H1 (cell line): Measurements from ENCODE around the gene CDIPT. TPM values are rescaled to one million over a fixed set of nuclear protein-coding genes. Genes with fewer than 3 reads are reported as not detected.

Source experiments
- CTCF ChIA-PET: fragments of 300-600 bp; sonication (Branson Sonifier 250); formaldehyde crosslinking; loops from one replicate; lab custom pipeline; 2021; ENCODE audit not compliant: partially characterized antibody; lab: Charles Lee
- POLR2A ChIA-PET: fragments of 300-600 bp; sonication (Branson Sonifier 250); formaldehyde crosslinking; loops from one replicate; lab custom pipeline; 2021; ENCODE audit warnings: inconsistent platforms; ENCODE audit not compliant: partially characterized antibody; lab: Charles Lee
- DNase-seq, 2 experiments: peaks; one replicate each; pipeline versions ENCODE4 v3.0.0 to v3.0.0-alpha.2; 2010 to 2022; ENCODE audit warnings: low spot score in 2 of 2, low read depth in 1 of 2, mixed read lengths in 1 of 2
- FAIRE-seq: peaks from 2 replicates; lab custom pipeline; 2011; peaks lifted over from hg19 to GRCh38; lab: Jason Lieb, UNC
- H2AFZ ChIP-seq: 2 replicates; pipeline ENCODE4 v1.8.1; 2012; ENCODE audit warnings: low read length, inconsistent platforms
- H2AK5ac ChIP-seq: 2 replicates; pipeline ENCODE4 v1.6.1; 2013; ENCODE audit warnings: low read depth, low read length
- H2BK120ac ChIP-seq: replicated peaks from 2 replicates; pipeline ENCODE3; 2013; ENCODE audit warnings: low read depth, low read length, inconsistent platforms
- H2BK12ac ChIP-seq: 2 replicates; pipeline ENCODE4 v1.6.1; 2013; ENCODE audit warnings: low read depth, low read length
- H2BK15ac ChIP-seq: 2 replicates; pipeline ENCODE4 v1.6.1; 2013; ENCODE audit warnings: low read length
- H2BK20ac ChIP-seq: 2 replicates; pipeline ENCODE4 v1.6.1; 2013; ENCODE audit warnings: low read length
- H2BK5ac ChIP-seq: 2 replicates; pipeline ENCODE4 v1.6.1; 2013; ENCODE audit warnings: low read depth, low read length
- H3K14ac ChIP-seq: 2 replicates; pipeline ENCODE4 v1.6.1; 2013; ENCODE audit warnings: inconsistent platforms; ENCODE audit not compliant: insufficient read length
- H3K18ac ChIP-seq: 2 replicates; pipeline ENCODE4 v1.6.1; 2013; ENCODE audit warnings: low read length; ENCODE audit errors: extremely low read depth
- H3K23ac ChIP-seq: 2 replicates; pipeline ENCODE4 v1.6.1; 2013; ENCODE audit warnings: inconsistent platforms; ENCODE audit not compliant: insufficient read length
- H3K23me2 ChIP-seq: 2 replicates; pipeline ENCODE4 v1.6.1; 2013; ENCODE audit warnings: low read depth, low read length
- H3K27ac ChIP-seq: 2 replicates; pipeline ENCODE4 v1.6.1; 2011; ENCODE audit warnings: low read depth, low read length, inconsistent platforms
- H3K27me3 ChIP-seq, 4 experiments: replicated peaks in 1 of 4; 1 replicate in 1 of 4; 2 replicates in 3 of 4; pipeline versions ENCODE4 v1.6.1 to v1.8.1; 2011 to 2013; ENCODE audit warnings: low read length in 3 of 4, mild to moderate bottlenecking in 3 of 4, inconsistent platforms in 2 of 4, mixed read lengths in 2 of 4, moderate library complexity in 1 of 4; ENCODE audit not compliant: control insufficient read depth in 3 of 4, insufficient read depth in 3 of 4; ENCODE audit errors: extremely low read depth in 1 of 4
- H3K36me3 ChIP-seq, 4 experiments: 2 replicates each; pipeline versions ENCODE4 v1.6.1 to v1.8.1; 2011 to 2013; ENCODE audit warnings: mild to moderate bottlenecking in 4 of 4, low read length in 3 of 4, moderate library complexity in 2 of 4, control low read depth in 1 of 4, inconsistent platforms in 1 of 4; ENCODE audit not compliant: insufficient read depth in 4 of 4, control insufficient read depth in 2 of 4
- H3K4ac ChIP-seq: replicated peaks from 2 replicates; pipeline ENCODE3; 2013; ENCODE audit warnings: low read length, low read depth, mixed read lengths, inconsistent platforms; ENCODE audit not compliant: insufficient read length
- H3K4me1 ChIP-seq, 4 experiments: replicated peaks in 1 of 4; 1 replicate in 1 of 4; 2 replicates in 3 of 4; pipeline versions ENCODE4 v1.6.1 to v1.8.1; 2011 to 2013; ENCODE audit warnings: low read length in 3 of 4, inconsistent platforms in 2 of 4, mixed read lengths in 1 of 4; ENCODE audit not compliant: insufficient read depth in 4 of 4, control insufficient read depth in 3 of 4
- H3K4me2 ChIP-seq, 2 experiments: 2 replicates each; pipeline versions ENCODE4 v1.6.1 to v1.8.1; 2011 to 2013; ENCODE audit warnings: low read depth in 2 of 2, low read length in 2 of 2, control low read depth in 1 of 2, inconsistent platforms in 1 of 2, mild to moderate bottlenecking in 1 of 2; ENCODE audit not compliant: insufficient read depth in 1 of 2
- H3K4me3 ChIP-seq, 4 experiments: fragments of 200-600, 300-600 bp in 1 of 4; sonication (generic), shearing (Covaris generic), sonication (Bioruptor Twin) in 1 of 4; 2 replicates each; pipeline versions ENCODE4 v1.5.1 to v1.8.1; 2011 to 2016; ENCODE audit warnings: low read length in 4 of 4, low read depth in 3 of 4, control low read depth in 2 of 4, inconsistent platforms in 2 of 4, mild to moderate bottlenecking in 2 of 4, mixed read lengths in 1 of 4, moderate library complexity in 1 of 4; ENCODE audit not compliant: insufficient read depth in 2 of 4; ENCODE audit errors: extremely low read depth in 1 of 4
- H3K56ac ChIP-seq: replicated peaks from 2 replicates; pipeline ENCODE3; 2013; ENCODE audit warnings: low read depth, mild to moderate bottlenecking, mixed read lengths, low read length, inconsistent platforms; ENCODE audit not compliant: insufficient read length
- H3K79me1 ChIP-seq: 2 replicates; pipeline ENCODE4 v1.6.1; 2013; ENCODE audit warnings: low read depth, low read length, control low read depth
- H3K79me2 ChIP-seq, 2 experiments: 2 replicates each; pipeline versions ENCODE4 v1.6.1 to v1.8.1; 2012 to 2013; ENCODE audit warnings: low read length in 2 of 2, mild to moderate bottlenecking in 2 of 2, inconsistent platforms in 1 of 2; ENCODE audit not compliant: insufficient read depth in 2 of 2, control insufficient read depth in 1 of 2
- H3K9ac ChIP-seq, 4 experiments: replicated peaks in 1 of 4; 1 replicate in 1 of 4; 2 replicates in 3 of 4; pipeline versions ENCODE4 v1.6.1 to v1.8.1; 2011 to 2013; ENCODE audit warnings: low read depth in 3 of 4, low read length in 3 of 4, control low read depth in 2 of 4, mild to moderate bottlenecking in 2 of 4, moderate library complexity in 2 of 4, inconsistent platforms in 1 of 4; ENCODE audit errors: extremely low read depth in 1 of 4
- H3K9me3 ChIP-seq, 2 experiments: 2 replicates each; pipeline versions ENCODE4 v1.6.1 to v1.8.1; 2012 to 2013; ENCODE audit warnings: mild to moderate bottlenecking in 2 of 2, moderate library complexity in 2 of 2, control low read depth in 1 of 2, inconsistent platforms in 1 of 2, low read depth in 1 of 2, low read length in 1 of 2, mixed read lengths in 1 of 2; ENCODE audit not compliant: insufficient read depth in 2 of 2
- H4K20me1 ChIP-seq, 2 experiments: replicated peaks in 1 of 2; 2 replicates each; pipeline versions ENCODE3 to v1.8.1; 2011 to 2013; ENCODE audit warnings: inconsistent platforms in 2 of 2, low read length in 2 of 2, mild to moderate bottlenecking in 1 of 2; ENCODE audit not compliant: insufficient read depth in 2 of 2, control insufficient read depth in 1 of 2
- H4K5ac ChIP-seq: 2 replicates; pipeline ENCODE4 v1.6.1; 2013; ENCODE audit warnings: low read length, low read depth, mixed read lengths, inconsistent platforms; ENCODE audit not compliant: insufficient read length
- H4K8ac ChIP-seq: 2 replicates; pipeline ENCODE4 v1.8.0; 2013; ENCODE audit warnings: mild to moderate bottlenecking, moderate library complexity, low read length, inconsistent platforms; ENCODE audit not compliant: insufficient read depth; ENCODE audit errors: extremely low read depth
- H4K91ac ChIP-seq: replicated peaks from 2 replicates; pipeline ENCODE3; 2013; ENCODE audit warnings: low read length, mixed read lengths, inconsistent platforms; ENCODE audit not compliant: insufficient read length
- ASH2L ChIP-seq: fragments of 200-600, 300-600 bp; sonication (generic); IDR thresholded peaks from one replicate; pipeline ENCODE4 v1.7.1; 2017; ENCODE audit warnings: low read length
- ATF3 ChIP-seq: IDR thresholded peaks from 2 replicates; pipeline ENCODE4 v1.6.1; 2011; ENCODE audit warnings: low read depth, mild to moderate bottlenecking, low read length; ENCODE audit not compliant: insufficient read depth
- CTBP2 ChIP-seq: IDR thresholded peaks from 2 replicates; pipeline ENCODE4 v1.7.0; 2011; ENCODE audit warnings: borderline replicate concordance, mild to moderate bottlenecking, moderate library complexity, mixed read lengths, low read length; ENCODE audit not compliant: insufficient read depth, insufficient read length
- EGR1 ChIP-seq: IDR thresholded peaks from 2 replicates; pipeline ENCODE4 v1.6.1; 2011; ENCODE audit warnings: low read depth, low read length, borderline replicate concordance
- NANOG ChIP-seq: IDR thresholded peaks from 2 replicates; pipeline ENCODE4 v1.6.1; 2011; ENCODE audit warnings: low read length, low read depth, mild to moderate bottlenecking, inconsistent platforms; ENCODE audit not compliant: insufficient read depth, poor library complexity, severe bottlenecking
- PHF8 ChIP-seq: fragments of 200-600 bp; sonication (generic); conservative IDR thresholded peaks from 2 replicates; pipeline ENCODE4 v1.7.1; 2012; ENCODE audit warnings: low read depth, mild to moderate bottlenecking, inconsistent platforms, low read length, moderate library complexity
- POLR2AphosphoS5 ChIP-seq: IDR thresholded peaks from 2 replicates; pipeline ENCODE4 v1.6.1; 2011; ENCODE audit warnings: low read depth, low read length
- SP2 ChIP-seq: IDR thresholded peaks from 2 replicates; pipeline ENCODE4 v1.6.1; 2012; ENCODE audit warnings: mild to moderate bottlenecking, low read length, inconsistent platforms
- WGBS, 2 experiments: shearing (Covaris generic) in 1 of 2; methylation state at CpG; one replicate each; pipeline versions ENCODE4 v1.1.6 to v1.1.7; 2013 to 2015; ENCODE audit warnings: low lambda C conversion rate in 2 of 2, mixed read lengths in 2 of 2, inconsistent platforms in 1 of 2, low coverage in 1 of 2, missing lambda C conversion rate in 1 of 2; ENCODE audit not compliant: insufficient replicate concordance in 2 of 2, insufficient coverage in 1 of 2, insufficient read length in 1 of 2; ENCODE audit errors: extremely low coverage in 1 of 2, missing lambda C conversion rate in 1 of 2; 5-methylcytosine and 5-hydroxymethylcytosine counted together
- polyA plus RNA-seq, 7 experiments: library from polyadenylated mRNA; depleted of rRNA in 3 of 7; stranded (reverse) in 5 of 7; unstranded in 2 of 7; fragments of >200 nt in 5 of 7; fragments of 200-250 nt in 2 of 7; gene quantifications; 1 replicate in 5 of 7; 2 replicates in 1 of 7; 4 replicates in 1 of 7; pipeline versions ENCODE4 v1.2.1 to v1.2.3, GENCODE V29; 2011 to 2013; ENCODE audit warnings: missing spikeins in 2 of 7, mixed read lengths in 2 of 7
- total RNA-seq: library from RNA; stranded (reverse); fragmentation: NEBNext Ultra II Directional; extraction: Animal tissue kit (Norgen Biotek cat#: 25700); gene quantifications from 2 replicates; pipeline ENCODE4 v1.2.1, GENCODE V29; 2021

CDIPT gene
- total and polyA plus RNA-seq, 2 of the 8 experiments (the other 6 are each of a cell fraction or from before 2014, with no cell fraction given), result 69.2 to 140 TPM

GRCh38 chr16:29905668-29906067 is 42.6 kb upstream of the CDIPT start:
- Histone ChIP-seq H2BK12ac (no peak overlapping the region), H3K18ac (no peak overlapping the region), H2BK20ac (no peak overlapping the region), H3K23ac (no peak overlapping the region), H3K4me3 (no peak overlapping the region), H2BK5ac (no peak overlapping the region), H3K79me1 (0 out of 2 replicates have a peak, but pooled peaks cover 2% of the 10 kb centered on the region), H3K79me2 (no peaks in the 10 kb centered on the region), H3K9me3 (no peaks in the 10 kb centered on the region), H4K8ac (no peak overlapping the region), H3K56ac (no peak overlapping the region), H2BK120ac (no peak overlapping the region), H3K4me2 (no peak overlapping the region), H2AK5ac (no peak overlapping the region), H3K27me3 (no peaks in the 10 kb centered on the region), H4K5ac (no peak overlapping the region), H3K23me2 (peaks cover 8% of the 10 kb centered on the region; the same call in 1 of the 2 replicates), H3K14ac (no peak overlapping the region), H2AFZ (no peak overlapping the region), H3K36me3 (peaks cover 0 to 4% (median 0%) of the 10 kb centered on the region in 4 experiments; a peak in 2 of 8 replicates), H4K91ac (no peak overlapping the region), H3K27ac (no peak overlapping the region), H3K4ac (no peak overlapping the region), H4K20me1 (no peaks in the 10 kb centered on the region), H3K4me1 (peaks cover 0 to 6% (median 0%) of the 10 kb centered on the region in 4 experiments; a peak in 4 of 7 replicates), H2BK15ac (no peak overlapping the region), H3K9ac (no peak overlapping the region)
- DNase-seq (no peak), FAIRE-seq (no peak)
- 96% methylated on average over 11 of the region's 13 CpGs; no CpG with 5 or more reads in 1 of the 2 experiments for WGBS, 2 experiments
- POLR2A ChIA-PET, result no interaction called here
- no peak for TF ChIP-seq ASH2L
- TF ChIP-seq ATF3, result no peak
- no peak for TF ChIP-seq CTBP2
- no peak for TF ChIP-seq PHF8
- no peak for TF ChIP-seq EGR1
- no peak for TF ChIP-seq SP2
- TF ChIP-seq NANOG, result no peak
- TF ChIP-seq POLR2AphosphoS5, result no peak
- CTCF ChIA-PET, result no interaction called here
